Measurements from ENCODE around the gene SEC14L6.

Gene SEC14L6

DNA sequence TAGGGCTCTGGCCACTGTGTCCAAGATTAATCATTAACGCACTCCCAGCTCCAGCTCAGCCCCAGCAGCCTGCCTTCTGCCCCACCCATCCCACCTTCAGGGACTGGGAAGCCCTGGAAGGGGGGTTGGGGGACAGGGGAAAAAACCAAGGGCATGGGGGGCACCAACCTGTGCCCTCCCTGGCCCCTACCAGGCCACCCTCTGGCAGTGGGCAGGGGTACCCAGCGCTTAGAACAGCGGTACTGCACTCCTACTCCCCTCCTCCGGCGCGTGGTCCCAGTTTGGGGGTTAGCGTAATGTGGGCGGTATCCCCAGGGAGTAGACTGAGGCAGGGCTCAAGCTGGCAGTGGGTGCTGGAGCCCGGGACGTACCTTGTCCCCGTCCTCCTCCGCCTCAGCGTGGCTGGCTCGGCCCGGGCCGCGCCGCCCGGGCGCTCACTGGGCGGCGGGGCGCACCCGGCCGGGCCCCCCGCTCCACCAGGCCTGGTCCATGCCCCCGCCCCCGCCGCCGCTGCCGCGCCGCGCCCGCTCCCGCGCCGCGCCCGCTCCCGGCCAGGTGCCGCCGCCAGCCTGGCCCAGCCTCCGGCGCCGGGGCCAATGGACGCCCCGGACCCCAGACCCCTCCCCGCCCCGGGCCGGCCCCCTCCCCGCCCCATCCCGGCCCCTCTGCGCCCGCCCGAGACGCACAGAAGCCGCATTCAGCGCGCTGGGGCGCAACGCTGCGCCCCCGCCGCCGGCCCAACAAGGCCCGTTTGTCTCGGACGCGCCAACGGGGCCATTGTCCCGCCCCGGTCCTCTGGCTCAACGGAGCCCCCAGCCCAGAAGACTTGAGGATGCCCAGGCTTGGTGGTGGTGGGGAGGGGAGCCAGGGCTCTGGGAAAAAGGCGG, 27.8 kb upstream of the SEC14L6 start, which contains the start of gene GAL3ST1:
TSS of gene GAL3ST1 (minus strand) at position 571 of the 887 bp plus-strand sequence. CDS start 17,273 bp downstream, outside the sequence.
- no peak within 1 kb of the TSS for H2AFZ ChIP-seq (ENCODE audit: low read length)
- H3K9ac ChIP-seq (ENCODE audit: low read length), result no peak within 1 kb of the TSS
- H3F3A ChIP-seq (ENCODE audit: insufficient read depth, low read length), result no peaks in the 10 kb centered on the region
- H3K79me2 ChIP-seq (ENCODE audit: insufficient read depth, low read length), result no peaks in the 10 kb centered on the region
- H3K9me2 ChIP-seq (ENCODE audit: low read depth, low read length), result no peaks in the 10 kb centered on the region
- no peaks in the 10 kb centered on the region for H3K9me3 ChIP-seq (ENCODE audit: low read length)
- H3K4me1 ChIP-seq (ENCODE audit: insufficient read depth, low read length, severe bottlenecking), result no peaks in the 10 kb centered on the region
- H4K20me1 ChIP-seq (ENCODE audit: insufficient read depth, low read length), result no peaks in the 10 kb centered on the region
- TF ChIP-seq, protein P1, sequence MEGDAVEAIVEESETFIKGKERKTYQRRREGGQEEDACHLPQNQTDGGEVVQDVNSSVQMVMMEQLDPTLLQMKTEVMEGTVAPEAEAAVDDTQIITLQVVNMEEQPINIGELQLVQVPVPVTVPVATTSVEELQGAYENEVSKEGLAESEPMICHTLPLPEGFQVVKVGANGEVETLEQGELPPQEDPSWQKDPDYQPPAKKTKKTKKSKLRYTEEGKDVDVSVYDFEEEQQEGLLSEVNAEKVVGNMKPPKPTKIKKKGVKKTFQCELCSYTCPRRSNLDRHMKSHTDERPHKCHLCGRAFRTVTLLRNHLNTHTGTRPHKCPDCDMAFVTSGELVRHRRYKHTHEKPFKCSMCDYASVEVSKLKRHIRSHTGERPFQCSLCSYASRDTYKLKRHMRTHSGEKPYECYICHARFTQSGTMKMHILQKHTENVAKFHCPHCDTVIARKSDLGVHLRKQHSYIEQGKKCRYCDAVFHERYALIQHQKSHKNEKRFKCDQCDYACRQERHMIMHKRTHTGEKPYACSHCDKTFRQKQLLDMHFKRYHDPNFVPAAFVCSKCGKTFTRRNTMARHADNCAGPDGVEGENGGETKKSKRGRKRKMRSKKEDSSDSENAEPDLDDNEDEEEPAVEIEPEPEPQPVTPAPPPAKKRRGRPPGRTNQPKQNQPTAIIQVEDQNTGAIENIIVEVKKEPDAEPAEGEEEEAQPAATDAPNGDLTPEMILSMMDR (IDR thresholded peaks at IDR 0.05; ENCODE audit: low read length), result no peak
- TF ChIP-seq EZH2 (IDR thresholded peaks at IDR 0.05; ENCODE audit: borderline replicate concordance, low read length), result no peak
- H3K4me3 ChIP-seq (ENCODE audit: low read depth, low read length, poor library complexity, severe bottlenecking), result no peak within 1 kb of the TSS
- H3K27me3 ChIP-seq (ENCODE audit: insufficient read depth, low read length), result no peaks in the 10 kb centered on the region
- H3K27ac ChIP-seq (ENCODE audit: low read depth, low read length, poor library complexity, severe bottlenecking), result no peak within 1 kb of the TSS
- peaks cover 44% of the 10 kb centered on the region for H3K36me3 ChIP-seq (ENCODE audit: insufficient read depth, low read length)
- H3K4me2 ChIP-seq (ENCODE audit: low read length), result no peak within 1 kb of the TSS

DNA sequence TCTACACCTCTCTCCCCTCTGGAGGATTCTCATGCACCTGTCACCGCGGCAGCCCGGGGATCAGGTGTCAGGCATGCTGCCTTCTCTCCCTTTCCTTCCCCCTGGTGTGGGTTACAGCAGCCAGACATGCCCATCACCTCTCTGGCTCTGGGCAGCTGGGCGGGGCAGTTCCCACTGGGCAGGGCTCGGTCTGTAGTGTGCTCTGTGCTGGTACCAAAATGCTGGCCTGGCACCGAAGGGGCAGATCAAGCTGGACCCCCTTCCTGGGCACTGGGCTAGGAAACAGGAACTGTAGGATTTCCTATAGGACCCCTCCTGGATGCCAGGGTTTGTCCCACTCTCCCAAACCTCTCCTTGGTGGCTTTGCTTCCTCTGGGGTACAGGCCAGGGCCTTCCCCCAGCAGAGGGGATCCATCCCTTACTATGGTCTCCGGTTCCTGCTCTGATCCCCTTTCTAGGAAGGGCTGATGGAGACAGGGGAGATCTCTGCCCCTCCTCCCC, 27.1 kb upstream of the SEC14L6 start:
- no peaks in the 10 kb centered on the region for H3K9me3 ChIP-seq (ENCODE audit: low read length)
- no peak overlapping the region for H2AFZ ChIP-seq (ENCODE audit: low read length)
- H3K4me1 ChIP-seq (ENCODE audit: insufficient read depth, low read length, severe bottlenecking), result no peaks in the 10 kb centered on the region
- TF ChIP-seq EZH2 (IDR thresholded peaks at IDR 0.05; ENCODE audit: borderline replicate concordance, low read length), result no peak
- TF ChIP-seq, protein P1 (IDR thresholded peaks at IDR 0.05; ENCODE audit: low read length), result no peak
- no peaks in the 10 kb centered on the region for H3K9me2 ChIP-seq (ENCODE audit: low read depth, low read length)
- no peak overlapping the region for H3K27ac ChIP-seq (ENCODE audit: low read depth, low read length, poor library complexity, severe bottlenecking)
- H3K79me2 ChIP-seq (ENCODE audit: insufficient read depth, low read length), result no peaks in the 10 kb centered on the region
- H3K4me3 ChIP-seq (ENCODE audit: low read depth, low read length, poor library complexity, severe bottlenecking), result no peak overlapping the region
- no peak overlapping the region for H3K9ac ChIP-seq (ENCODE audit: low read length)
- H3K36me3 ChIP-seq (ENCODE audit: insufficient read depth, low read length), result peaks cover 37% of the 10 kb centered on the region
- H3K27me3 ChIP-seq (ENCODE audit: insufficient read depth, low read length), result 0 out of 2 replicates have a peak, but pooled peaks cover under 1% of the 10 kb centered on the region
- H4K20me1 ChIP-seq (ENCODE audit: insufficient read depth, low read length), result no peaks in the 10 kb centered on the region
- H3F3A ChIP-seq (ENCODE audit: insufficient read depth, low read length), result no peaks in the 10 kb centered on the region
- no peak overlapping the region for H3K4me2 ChIP-seq (ENCODE audit: low read length)

DNA sequence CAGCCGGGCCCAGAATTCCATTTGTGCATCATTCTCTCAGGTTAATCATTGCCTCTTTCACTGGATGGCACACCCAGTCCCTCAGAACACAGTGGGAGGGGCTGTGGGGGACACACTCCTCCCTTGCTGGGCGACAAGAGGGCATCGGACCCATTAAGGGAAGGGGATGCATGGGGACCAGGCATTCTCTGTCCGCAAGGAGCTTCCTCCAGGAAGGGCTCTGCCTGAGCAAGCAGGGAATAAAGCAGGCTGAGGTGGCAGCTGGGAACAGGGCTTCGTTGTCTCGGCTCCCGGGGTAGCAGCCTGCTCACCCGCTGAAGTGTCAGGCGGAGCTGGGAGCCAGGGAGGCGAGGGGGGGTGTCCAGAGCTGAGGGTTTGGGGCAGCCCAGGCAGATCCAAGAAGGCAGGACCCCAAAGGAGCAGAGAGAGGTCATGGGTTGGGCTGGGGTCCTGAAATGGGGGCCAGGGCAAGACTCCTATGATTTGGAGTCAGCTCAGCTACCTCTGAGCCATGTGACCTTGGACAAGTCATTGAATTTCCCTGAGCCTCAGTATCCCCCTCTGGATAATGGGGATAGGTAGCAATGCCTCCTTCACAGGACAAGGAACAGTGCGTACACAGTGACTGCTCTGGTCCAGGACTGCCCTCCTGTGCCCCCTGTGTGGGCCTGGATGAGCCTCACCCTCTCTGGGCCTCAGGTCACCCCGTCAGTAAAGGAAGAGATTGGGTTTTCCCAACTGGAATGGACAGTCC, 26.5 kb upstream of the SEC14L6 start:
- no peak overlapping the region for H3K9ac ChIP-seq (ENCODE audit: low read length)
- H3F3A ChIP-seq (ENCODE audit: insufficient read depth, low read length), result no peaks in the 10 kb centered on the region
- no peak overlapping the region for H3K4me3 ChIP-seq (ENCODE audit: low read depth, low read length, poor library complexity, severe bottlenecking)
- H3K9me3 ChIP-seq (ENCODE audit: low read length), result no peaks in the 10 kb centered on the region
- peaks cover 30% of the 10 kb centered on the region for H3K36me3 ChIP-seq (ENCODE audit: insufficient read depth, low read length)
- no peak overlapping the region for H3K27ac ChIP-seq (ENCODE audit: low read depth, low read length, poor library complexity, severe bottlenecking)
- no peak overlapping the region for H2AFZ ChIP-seq (ENCODE audit: low read length)
- no peaks in the 10 kb centered on the region for H4K20me1 ChIP-seq (ENCODE audit: insufficient read depth, low read length)
- 0 out of 2 replicates have a peak, but pooled peaks cover 5% of the 10 kb centered on the region for H3K27me3 ChIP-seq (ENCODE audit: insufficient read depth, low read length)
- H3K79me2 ChIP-seq (ENCODE audit: insufficient read depth, low read length), result no peaks in the 10 kb centered on the region
- H3K4me1 ChIP-seq (ENCODE audit: insufficient read depth, low read length, severe bottlenecking), result no peaks in the 10 kb centered on the region
- H3K9me2 ChIP-seq (ENCODE audit: low read depth, low read length), result no peaks in the 10 kb centered on the region
- no peak for TF ChIP-seq EZH2 (IDR thresholded peaks at IDR 0.05; ENCODE audit: borderline replicate concordance, low read length)
- TF ChIP-seq, protein P1 (IDR thresholded peaks at IDR 0.05; ENCODE audit: low read length), result no peak
- no peak overlapping the region for H3K4me2 ChIP-seq (ENCODE audit: low read length)
